K562 (cell line): Measurements from ENCODE around the gene C3. TPM values are rescaled to one million over a fixed set of nuclear protein-coding genes. Genes with fewer than 3 reads are reported as not detected.
A peak's percentile ranks its signal among the peaks of the same experiment; 100 is the strongest.

Experiments
- CAMTA2 ChIP-seq: fragments of 250-450 bp; sonication (Bioruptor Pico); conservative IDR thresholded peaks from 2 replicates; pipeline ENCODE4 v1.5.1; 2022
- HNRNPL ChIP-seq: fragments of 200-400 bp; formaldehyde crosslinking; IDR thresholded peaks from 2 replicates; pipeline ENCODE4 v1.6.1; 2017; ENCODE audit warnings: low read depth, mild to moderate bottlenecking, low read length
- JUND ChIP-seq, 2 experiments: IDR thresholded peaks; 2 replicates in 1 of 2; 3 replicates in 1 of 2; pipeline ENCODE4 v1.6.1; 2011; ENCODE audit warnings: borderline replicate concordance in 2 of 2, low read depth in 2 of 2, low read length in 2 of 2, improper control_type of control experiment in 1 of 2, missing biosample characterization in 1 of 2, missing genetic modification characterization in 1 of 2, missing genetic modification reagents in 1 of 2
- MTA1 ChIP-seq: fragments of 450-650 bp; IDR thresholded peaks from 2 replicates; pipeline ENCODE4 v1.6.1; 2017; ENCODE audit warnings: borderline replicate concordance
- RFX1 ChIP-seq: fragments of 450-650 bp; IDR thresholded peaks from 2 replicates; pipeline ENCODE4 v1.6.1; 2016; ENCODE audit warnings: mild to moderate bottlenecking, moderate library complexity
- TAF1 ChIP-seq: IDR thresholded peaks from 2 replicates; pipeline ENCODE4 v1.6.1; 2011; ENCODE audit warnings: mild to moderate bottlenecking, low read length, moderate library complexity; ENCODE audit not compliant: insufficient read depth, control insufficient read depth, severe bottlenecking; ENCODE audit errors: extremely low read depth
- TOE1 ChIP-seq, 2 experiments: fragments of 450-650 bp in 1 of 2; sonication (generic) in 1 of 2; formaldehyde crosslinking in 1 of 2; IDR thresholded peaks; 2 replicates each; pipeline versions ENCODE4 v1.7.1 to v1.8.0; 2016 to 2022; ENCODE audit warnings: borderline replicate concordance in 2 of 2, mild to moderate bottlenecking in 2 of 2, antibody characterized with exemption in 1 of 2, inconsistent platforms in 1 of 2, low read depth in 1 of 2, missing genetic modification reagents in 1 of 2, moderate library complexity in 1 of 2
- ZC3H4 ChIP-seq: sonication (generic); formaldehyde crosslinking; IDR thresholded peaks from 2 replicates; pipeline ENCODE4 v1.9.0; 2021; ENCODE audit warnings: missing genetic modification reagents, borderline replicate concordance
- ZNF121 ChIP-seq: sonication (generic); formaldehyde crosslinking; conservative IDR thresholded peaks from 2 replicates; pipeline ENCODE4 v1.8.0; 2022; ENCODE audit warnings: missing genetic modification reagents
- ZNF197 ChIP-seq: fragments of 200-800 bp; sonication (Bioruptor generic); IDR thresholded peaks from 2 replicates; pipeline ENCODE4 v1.6.1; 2016; ENCODE audit warnings: low read depth, missing genetic modification characterization, missing compliant biosample characterization
- polyA plus RNA-seq, 8 experiments: library from polyadenylated mRNA; depleted of rRNA in 4 of 8; stranded (reverse) in 5 of 8; unstranded in 3 of 8; fragments of >200 nt; fragmentation: Nextera tagmentation in 2 of 8; fragmentation: Illumina TruSeq in 1 of 8; extraction: Ambion mirVana in 2 of 8; extraction: Trizol in 1 of 8; gene quantifications; 2 replicates each; pipeline versions ENCODE4 v1.2.1 to v1.2.3, GENCODE V29; 2011 to 2014; ENCODE audit warnings: inconsistent platforms in 1 of 8, missing spikeins in 1 of 8
- total RNA-seq, 7 experiments: library from RNA; depleted of rRNA in 6 of 7; stranded (reverse); fragments of >200 nt in 6 of 7; fragmentation: Illumina TruSeq in 2 of 7; extraction: Trizol in 2 of 7; gene quantifications; 2 replicates each; pipeline versions ENCODE4 v1.2.1 to v1.2.3, GENCODE V29; 2011 to 2021; ENCODE audit warnings: low replicate concordance in 1 of 7
- TF ChIP-seq, protein P1 (sequence below): fragments of 450-650 bp; IDR thresholded peaks from 2 replicates; pipeline ENCODE4 v1.6.1; 2016; ENCODE audit warnings: borderline replicate concordance
- TF ChIP-seq, protein P2 (sequence below): sonication (generic); formaldehyde crosslinking; IDR thresholded peaks from 2 replicates; pipeline ENCODE4 v1.8.0; 2022; ENCODE audit warnings: missing genetic modification reagents, mild to moderate bottlenecking, moderate library complexity, borderline replicate concordance
- TF ChIP-seq, protein P3 (sequence below): fragments of 250-450 bp; sonication (Bioruptor Pico); IDR thresholded peaks from 2 replicates; pipeline ENCODE4 v1.5.0; 2021; ENCODE audit warnings: mild to moderate bottlenecking, moderate library complexity
- TF ChIP-seq, protein P4 (sequence below): IDR thresholded peaks from 3 replicates; pipeline ENCODE4 v1.6.1; 2011; ENCODE audit warnings: borderline replicate concordance, mild to moderate bottlenecking, moderate library complexity; ENCODE audit not compliant: insufficient read length; ENCODE audit errors: extremely low read depth

The C3 gene
- total and polyA plus RNA-seq, 9 of the 15 experiments (the other 6 are each of a cell fraction or from before 2014, with no cell fraction given) = 0.59 to 10.6 (median 2.2) TPM

DNA sequence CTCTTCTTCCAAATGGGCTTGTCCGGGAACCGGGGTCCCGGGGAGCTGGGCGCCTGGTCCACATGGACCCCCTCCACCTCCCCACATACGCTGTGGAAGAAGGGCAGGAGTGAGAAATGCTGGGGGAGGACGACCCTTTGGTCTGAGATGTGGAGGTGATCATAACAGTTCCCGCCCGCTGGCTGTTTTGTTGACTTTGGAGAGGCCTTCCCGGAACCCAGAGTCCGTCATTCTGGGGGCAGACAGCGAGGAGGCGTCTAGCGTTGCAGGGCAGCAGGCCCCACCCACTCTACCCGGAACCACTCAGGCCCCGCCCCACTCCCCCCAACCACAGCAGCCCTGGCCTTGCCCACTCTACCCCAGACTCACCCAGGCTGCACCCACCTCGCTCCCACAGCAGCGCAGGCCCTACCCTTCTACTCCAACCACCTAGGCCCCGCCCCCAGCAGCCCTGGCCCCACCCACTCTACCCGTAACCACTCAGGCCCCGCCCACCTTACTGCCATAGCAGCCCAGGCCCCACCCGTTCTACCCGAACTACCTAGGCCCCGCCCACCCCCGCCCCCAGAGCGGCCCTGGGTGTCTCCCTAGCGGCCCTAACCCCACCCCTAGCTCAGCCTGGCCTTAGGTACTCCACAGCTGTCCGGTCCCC is 9.8 kb upstream of the C3 start (continued):
- TF ChIP-seq ZNF197 (no peak), TOE1 (IDR thresholded peaks at IDR 0.05; ENCODE audit: borderline replicate concordance) (peak; percentile 38; the same call in 1 of the 2 replicates), TOE1 (CRISPR knock-in tag; IDR thresholded peaks at IDR 0.05; ENCODE audit: borderline replicate concordance, low read depth) (no peak), ZNF121 (CRISPR knock-in tag) (no peak), JUND (IDR thresholded peaks at IDR 0.05; ENCODE audit: borderline replicate concordance, low read depth, low read length) (no peak), JUND (tag; IDR thresholded peaks at IDR 0.05; ENCODE audit: borderline replicate concordance, low read depth, low read length) (no peak), MTA1 (no peak), HNRNPL (no peak), ZC3H4 (CRISPR knock-in tag) (0 out of 2 replicates have a peak, but pooled peaks have one; percentile 8), CAMTA2 (no peak), TAF1 (no peak), RFX1 (no peak)
- TF ChIP-seq, protein P1, sequence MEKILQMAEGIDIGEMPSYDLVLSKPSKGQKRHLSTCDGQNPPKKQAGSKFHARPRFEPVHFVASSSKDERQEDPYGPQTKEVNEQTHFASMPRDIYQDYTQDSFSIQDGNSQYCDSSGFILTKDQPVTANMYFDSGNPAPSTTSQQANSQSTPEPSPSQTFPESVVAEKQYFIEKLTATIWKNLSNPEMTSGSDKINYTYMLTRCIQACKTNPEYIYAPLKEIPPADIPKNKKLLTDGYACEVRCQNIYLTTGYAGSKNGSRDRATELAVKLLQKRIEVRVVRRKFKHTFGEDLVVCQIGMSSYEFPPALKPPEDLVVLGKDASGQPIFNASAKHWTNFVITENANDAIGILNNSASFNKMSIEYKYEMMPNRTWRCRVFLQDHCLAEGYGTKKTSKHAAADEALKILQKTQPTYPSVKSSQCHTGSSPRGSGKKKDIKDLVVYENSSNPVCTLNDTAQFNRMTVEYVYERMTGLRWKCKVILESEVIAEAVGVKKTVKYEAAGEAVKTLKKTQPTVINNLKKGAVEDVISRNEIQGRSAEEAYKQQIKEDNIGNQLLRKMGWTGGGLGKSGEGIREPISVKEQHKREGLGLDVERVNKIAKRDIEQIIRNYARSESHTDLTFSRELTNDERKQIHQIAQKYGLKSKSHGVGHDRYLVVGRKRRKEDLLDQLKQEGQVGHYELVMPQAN = no peak
- TF ChIP-seq, protein P2, sequence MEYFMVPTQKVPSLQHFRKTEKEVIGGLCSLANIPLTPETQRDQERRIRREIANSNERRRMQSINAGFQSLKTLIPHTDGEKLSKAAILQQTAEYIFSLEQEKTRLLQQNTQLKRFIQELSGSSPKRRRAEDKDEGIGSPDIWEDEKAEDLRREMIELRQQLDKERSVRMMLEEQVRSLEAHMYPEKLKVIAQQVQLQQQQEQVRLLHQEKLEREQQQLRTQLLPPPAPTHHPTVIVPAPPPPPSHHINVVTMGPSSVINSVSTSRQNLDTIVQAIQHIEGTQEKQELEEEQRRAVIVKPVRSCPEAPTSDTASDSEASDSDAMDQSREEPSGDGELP (CRISPR knock-in tag) = peak; percentile 40; the same call in 1 of the 2 replicates
- TF ChIP-seq, protein P3, sequence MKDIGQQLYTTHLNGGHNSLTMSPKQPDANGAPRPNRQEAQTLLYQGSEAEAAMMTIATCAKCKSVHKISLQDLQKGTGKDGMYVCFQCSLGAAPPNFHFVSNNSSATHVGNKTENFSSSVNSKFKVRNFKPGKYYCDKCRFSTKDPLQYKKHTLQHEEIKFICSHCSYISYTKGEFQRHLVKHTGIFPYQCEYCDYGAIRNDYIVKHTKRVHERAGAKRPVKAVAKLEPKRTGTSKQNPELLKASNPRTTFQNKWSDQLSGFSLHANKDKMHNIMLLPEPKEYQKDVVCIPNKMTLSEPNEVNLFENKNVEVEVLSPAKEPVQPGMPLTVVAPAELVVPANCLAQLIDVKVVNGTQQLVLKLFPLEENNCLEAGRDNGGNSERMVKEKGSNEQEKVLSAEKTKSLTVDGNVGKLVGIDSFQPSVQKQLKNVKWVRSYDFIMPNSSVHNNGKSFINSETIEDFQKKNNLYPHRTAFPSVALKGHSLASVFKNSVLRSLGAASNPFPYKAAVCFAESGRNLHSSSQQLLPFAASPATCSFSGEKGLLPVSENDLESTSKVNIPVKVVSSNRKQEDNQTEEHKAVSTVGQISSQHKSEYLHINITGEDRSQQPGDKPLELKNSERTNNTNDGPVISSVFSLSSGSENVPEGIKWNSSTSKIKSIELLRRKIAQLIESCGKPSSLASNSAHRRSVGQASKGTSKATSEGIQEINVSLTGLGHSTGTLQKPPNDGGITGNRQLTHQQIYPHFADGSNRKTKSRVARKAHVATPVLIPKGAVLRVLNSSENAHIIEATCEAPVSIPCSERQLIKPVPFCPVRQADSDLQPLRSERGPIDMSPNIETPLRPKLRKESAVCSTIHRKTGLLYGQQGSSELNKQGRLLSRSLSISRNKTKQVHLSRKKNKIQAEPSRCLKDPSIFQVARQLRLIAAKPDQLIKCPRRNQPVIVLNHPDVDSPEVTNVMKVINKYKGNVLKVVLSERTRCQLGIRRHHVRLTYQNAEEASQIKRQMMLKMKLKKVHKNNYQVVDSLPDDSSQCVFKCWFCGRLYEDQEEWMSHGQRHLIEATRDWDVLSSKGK (CRISPR knock-in tag) = no peak
- TF ChIP-seq, protein P4, sequence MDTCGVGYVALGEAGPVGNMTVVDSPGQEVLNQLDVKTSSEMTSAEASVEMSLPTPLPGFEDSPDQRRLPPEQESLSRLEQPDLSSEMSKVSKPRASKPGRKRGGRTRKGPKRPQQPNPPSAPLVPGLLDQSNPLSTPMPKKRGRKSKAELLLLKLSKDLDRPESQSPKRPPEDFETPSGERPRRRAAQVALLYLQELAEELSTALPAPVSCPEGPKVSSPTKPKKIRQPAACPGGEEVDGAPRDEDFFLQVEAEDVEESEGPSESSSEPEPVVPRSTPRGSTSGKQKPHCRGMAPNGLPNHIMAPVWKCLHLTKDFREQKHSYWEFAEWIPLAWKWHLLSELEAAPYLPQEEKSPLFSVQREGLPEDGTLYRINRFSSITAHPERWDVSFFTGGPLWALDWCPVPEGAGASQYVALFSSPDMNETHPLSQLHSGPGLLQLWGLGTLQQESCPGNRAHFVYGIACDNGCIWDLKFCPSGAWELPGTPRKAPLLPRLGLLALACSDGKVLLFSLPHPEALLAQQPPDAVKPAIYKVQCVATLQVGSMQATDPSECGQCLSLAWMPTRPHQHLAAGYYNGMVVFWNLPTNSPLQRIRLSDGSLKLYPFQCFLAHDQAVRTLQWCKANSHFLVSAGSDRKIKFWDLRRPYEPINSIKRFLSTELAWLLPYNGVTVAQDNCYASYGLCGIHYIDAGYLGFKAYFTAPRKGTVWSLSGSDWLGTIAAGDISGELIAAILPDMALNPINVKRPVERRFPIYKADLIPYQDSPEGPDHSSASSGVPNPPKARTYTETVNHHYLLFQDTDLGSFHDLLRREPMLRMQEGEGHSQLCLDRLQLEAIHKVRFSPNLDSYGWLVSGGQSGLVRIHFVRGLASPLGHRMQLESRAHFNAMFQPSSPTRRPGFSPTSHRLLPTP = no peak
